Gastrocnemius medialis (tissue), 4 donors: ENCODE data around the gene RBM23. TPM values are rescaled to one million over a fixed set of nuclear protein-coding genes. Genes with fewer than 3 reads are reported as not detected.

Experiments
- ATAC-seq, 2 donors: fragments of 150-250 bp; one replicate each; pipeline ENCODE4 v1.9.1; 2016
- DNase-seq, 2 donors: peaks; one replicate each; pipeline ENCODE4 v3.0.0-alpha.2; 2019
- H3K27ac ChIP-seq, 4 donors: fragments of 200-600 bp; sonication (generic); 1 replicate in 1 of 4; 2 replicates in 3 of 4; pipeline ENCODE4 v1.5.1; 2016 to 2018; ENCODE audit warnings: mild to moderate bottlenecking in 2 of 4, moderate library complexity in 1 of 4
- H3K27me3 ChIP-seq, 3 donors: fragments of 200-600 bp; sonication (generic) in 2 of 3; 1 replicate in 1 of 3; 2 replicates in 2 of 3; pipeline versions ENCODE4 v1.5.1 to v1.6.0; 2016 to 2019; ENCODE audit warnings: mild to moderate bottlenecking in 1 of 3, moderate library complexity in 1 of 3
- H3K36me3 ChIP-seq, 2 donors: fragments of 200-600 bp; sonication (generic) in 1 of 2; one replicate each; pipeline ENCODE4 v1.5.1; 2017 to 2018
- H3K4me1 ChIP-seq, 2 donors: fragments of 200-600 bp; sonication (generic) in 1 of 2; one replicate each; pipeline ENCODE4 v1.5.1; 2016 to 2017; ENCODE audit warnings: mild to moderate bottlenecking in 2 of 2
- H3K4me3 ChIP-seq, 4 donors: fragments of 200-600 bp; sonication (generic) in 3 of 4; 1 replicate in 1 of 4; 2 replicates in 3 of 4; pipeline ENCODE4 v1.5.1; 2016 to 2019; ENCODE audit warnings: mild to moderate bottlenecking in 2 of 4
- H3K9me3 ChIP-seq, 3 donors: fragments of 200-600 bp; sonication (generic) in 2 of 3; 1 replicate in 1 of 3; 2 replicates in 2 of 3; pipeline ENCODE4 v1.5.1; 2016 to 2019
- CTCF ChIP-seq, 5 experiments: fragments of 450-650 bp in 3 of 5; fragments of 200-600 bp in 2 of 5; sonication (generic) in 2 of 5; IDR thresholded peaks in 4 of 5; conservative IDR thresholded peaks in 1 of 5; 1 replicate in 4 of 5; 2 replicates in 1 of 5; pipeline ENCODE4 v1.5.1; 2016 to 2019; ENCODE audit warnings: antibody characterized with exemption in 5 of 5, mild to moderate bottlenecking in 3 of 5, moderate library complexity in 3 of 5
- POLR2A ChIP-seq, 2 donors: fragments of 450-650 bp; IDR thresholded peaks; one replicate each; pipeline ENCODE4 v1.6.1; 2017; ENCODE audit warnings: antibody characterized with exemption in 2 of 2, mild to moderate bottlenecking in 2 of 2, moderate library complexity in 2 of 2
- in situ Hi-C, 4 donors: fragments of 200-750 bp; cut with MboI; loops; one replicate each; pipeline versions ENCODE4 v1.15.0 to v1.8.0; 2017; ENCODE audit warnings: low sequenced_read_pairs in 4 of 4
- intact Hi-C: fragments of 100-400 bp; cut with DNase I; formaldehyde crosslinking; loops from one replicate; pipeline ENCODE4 v1.15.1; 2023; ENCODE audit warnings: low total_unique reads
- total RNA-seq, 4 donors: library from RNA; depleted of rRNA; stranded (reverse); fragments of >200 nt; gene quantifications; one replicate each; pipeline versions ENCODE4 v1.1.0 to v1.2.3, GENCODE V29; 2016

RBM23 gene
- total RNA-seq, 4 donors from 2014 or later, result 37.7 to 83.3 (median 62.1) TPM

- no peaks in the 10 kb centered on the region for H3K9me3 ChIP-seq
- peak overlapping the region; percentile 69 to 80 (median 78) for H3K27ac ChIP-seq
- ATAC-seq (peak; percentile 48 to 51), DNase-seq (peak; percentile 50 to 66)
- peaks cover 0 to 5% of the 10 kb centered on the region in 2 donors for H3K36me3 ChIP-seq
- H3K27me3 ChIP-seq, result no peaks in the 10 kb centered on the region
- TF ChIP-seq CTCF (IDR thresholded peaks at IDR 0.05 in 4 of 5, conservative IDR thresholded peaks at IDR 0.05 in 1 of 5), result no peak
- TF ChIP-seq POLR2A (IDR thresholded peaks at IDR 0.05), result peak in 1 of 2 donors; percentile 16
- peaks cover 42 to 47% of the 10 kb centered on the region in 2 donors for H3K4me1 ChIP-seq
- in situ Hi-C loops, result no loop called here
- peak overlapping the region in 2 of 4 donors; percentile 8 to 21 for H3K4me3 ChIP-seq
- intact Hi-C loops, result no loop called here
Observed at GRCh38 chr14:22849212-22849819, 69.6 kb downstream of the RBM23 start.

GRCh38 chr14:22848351-22849164 is 70.4 kb downstream of the RBM23 start:
- no peak for TF ChIP-seq POLR2A (IDR thresholded peaks at IDR 0.05)
- TF ChIP-seq CTCF (IDR thresholded peaks at IDR 0.05 in 4 of 5, conservative IDR thresholded peaks at IDR 0.05 in 1 of 5), result no peak
- DNase-seq, result peak; percentile 43 to 61
- intact Hi-C loops (loop anchor here (1.0 kb wide), 1 partner anchor 10 kb away; no protein-coding TSS in a partner anchor), in situ Hi-C loops (no loop called here)
- Histone ChIP-seq H3K36me3 (peaks cover 0 to 5% of the 10 kb centered on the region in 2 donors), H3K9me3 (no peaks in the 10 kb centered on the region), H3K27ac (peak overlapping the region; percentile 69 to 80 (median 78)), H3K27me3 (no peaks in the 10 kb centered on the region), H3K4me3 (peak overlapping the region in 1 of 4 donors; percentile 8), H3K4me1 (peaks cover 42 to 47% of the 10 kb centered on the region in 2 donors)
- ATAC-seq, result peak; percentile 25 to 35

GRCh38 chr14:22847661-22848341 is 71.1 kb downstream of the RBM23 start:
- no peak for ATAC-seq
- in situ Hi-C loops, result no loop called here

More at GRCh38 chr14:22847661-22848341, 71.1 kb downstream of the RBM23 start:
- H3K4me3 ChIP-seq, result no peak overlapping the region
- intact Hi-C loops, result loop anchor here (1.0 kb wide), 1 partner anchor 10 kb away; no protein-coding TSS in a partner anchor
- H3K27me3 ChIP-seq, result no peaks in the 10 kb centered on the region
- H3K4me1 ChIP-seq, result peaks cover 42 to 46% of the 10 kb centered on the region in 2 donors
- peak overlapping the region; percentile 69 to 80 (median 78) for H3K27ac ChIP-seq
- no peaks in the 10 kb centered on the region for H3K9me3 ChIP-seq
- DNase-seq, result peak in 1 of 2 donors; percentile 13
- TF ChIP-seq POLR2A (IDR thresholded peaks at IDR 0.05), result no peak
- no peak for TF ChIP-seq CTCF (IDR thresholded peaks at IDR 0.05 in 4 of 5, conservative IDR thresholded peaks at IDR 0.05 in 1 of 5)
- H3K36me3 ChIP-seq, result peaks cover 0 to 5% of the 10 kb centered on the region in 2 donors
